Astrocyte (in vitro differentiated cells and primary cell): ENCODE data around the gene PAFAH2. TPM values are rescaled to one million over a fixed set of nuclear protein-coding genes. Genes with fewer than 3 reads are reported as not detected.

ENCODE experiments used
- DNase-seq: peaks from one replicate; pipeline ENCODE4 v3.0.0-alpha.2; 2010; ENCODE audit warnings: low read depth
- FAIRE-seq: peaks from 2 replicates; lab custom pipeline; 2011; peaks lifted over from hg19 to GRCh38; lab: Jason Lieb, UNC
- H2AFZ ChIP-seq: 2 replicates; pipeline ENCODE4 v1.6.0; 2012; ENCODE audit warnings: low read depth, low read length, inconsistent platforms
- H3K27ac ChIP-seq: 2 replicates; pipeline ENCODE4 v1.5.1; 2011; ENCODE audit warnings: low read depth, low read length, inconsistent platforms
- H3K27me3 ChIP-seq: 2 replicates; pipeline ENCODE4 v1.6.0; 2011; ENCODE audit warnings: low read length, inconsistent platforms; ENCODE audit not compliant: insufficient read depth
- H3K36me3 ChIP-seq: 2 replicates; pipeline ENCODE4 v1.5.1; 2011; ENCODE audit warnings: low read length, inconsistent platforms; ENCODE audit not compliant: insufficient read depth
- H3K4me1 ChIP-seq: 2 replicates; pipeline ENCODE4 v1.5.1; 2011; ENCODE audit warnings: low read length, inconsistent platforms; ENCODE audit not compliant: insufficient read depth
- H3K4me2 ChIP-seq: 2 replicates; pipeline ENCODE4 v1.6.0; 2012; ENCODE audit warnings: low read length, inconsistent platforms
- H3K4me3 ChIP-seq: 2 replicates; pipeline ENCODE4 v1.5.1; 2011; ENCODE audit warnings: low read depth, mild to moderate bottlenecking, low read length, inconsistent platforms; ENCODE audit not compliant: insufficient read depth
- H3K79me2 ChIP-seq: 2 replicates; pipeline ENCODE4 v1.6.0; 2012; ENCODE audit warnings: mild to moderate bottlenecking, low read length, inconsistent platforms; ENCODE audit not compliant: insufficient read depth
- H3K9ac ChIP-seq: 2 replicates; pipeline ENCODE4 v1.6.0; 2012; ENCODE audit warnings: mild to moderate bottlenecking, low read length, inconsistent platforms
- H3K9me3 ChIP-seq: 2 replicates; pipeline ENCODE4 v1.5.1; 2012; ENCODE audit warnings: low read depth, mild to moderate bottlenecking, low read length, inconsistent platforms; ENCODE audit not compliant: insufficient read depth
- H4K20me1 ChIP-seq: 2 replicates; pipeline ENCODE4 v1.6.0; 2012; ENCODE audit warnings: low read length, inconsistent platforms; ENCODE audit not compliant: insufficient read depth
- H3K27ac Mint-ChIP-seq: one replicate; pipeline ENCODE4 v1.8.0; 2021; ENCODE audit warnings: mild to moderate bottlenecking, mixed read lengths; ENCODE audit not compliant: unreplicated experiment
- H3K27me3 Mint-ChIP-seq: one replicate; pipeline ENCODE4 v1.8.0; 2021; ENCODE audit warnings: low read depth, mixed read lengths; ENCODE audit not compliant: unreplicated experiment
- H3K36me3 Mint-ChIP-seq: one replicate; pipeline ENCODE4 v1.8.0; 2021; ENCODE audit warnings: low read depth, mixed read lengths; ENCODE audit not compliant: unreplicated experiment
- H3K4me1 Mint-ChIP-seq: one replicate; pipeline ENCODE4 v1.8.0; 2021; ENCODE audit warnings: low read depth, mixed read lengths; ENCODE audit not compliant: unreplicated experiment
- H3K4me3 Mint-ChIP-seq: one replicate; pipeline ENCODE4 v1.8.0; 2021; ENCODE audit warnings: mild to moderate bottlenecking, moderate library complexity, mixed read lengths; ENCODE audit not compliant: unreplicated experiment
- H3K9me3 Mint-ChIP-seq: one replicate; pipeline ENCODE4 v1.8.0; 2021; ENCODE audit warnings: mild to moderate bottlenecking, mixed read lengths; ENCODE audit not compliant: unreplicated experiment
- EZH2 ChIP-seq: IDR thresholded peaks from 2 replicates; pipeline ENCODE4 v1.6.1; 2012; ENCODE audit warnings: mild to moderate bottlenecking, low read length, inconsistent platforms; ENCODE audit not compliant: insufficient read depth
- total RNA-seq: library from RNA; stranded (reverse); gene quantifications from 2 replicates; pipeline ENCODE4 v1.2.1, GENCODE V29; 2021
- TF ChIP-seq, protein P1 (sequence below): IDR thresholded peaks from 2 replicates; pipeline ENCODE4 v1.5.1; 2011; ENCODE audit warnings: low read depth, mild to moderate bottlenecking, inconsistent platforms, low read length, moderate library complexity; ENCODE audit not compliant: insufficient read depth

The PAFAH2 gene
- total RNA-seq, 1 donor from 2014 or later = 14.1 TPM

DNA sequence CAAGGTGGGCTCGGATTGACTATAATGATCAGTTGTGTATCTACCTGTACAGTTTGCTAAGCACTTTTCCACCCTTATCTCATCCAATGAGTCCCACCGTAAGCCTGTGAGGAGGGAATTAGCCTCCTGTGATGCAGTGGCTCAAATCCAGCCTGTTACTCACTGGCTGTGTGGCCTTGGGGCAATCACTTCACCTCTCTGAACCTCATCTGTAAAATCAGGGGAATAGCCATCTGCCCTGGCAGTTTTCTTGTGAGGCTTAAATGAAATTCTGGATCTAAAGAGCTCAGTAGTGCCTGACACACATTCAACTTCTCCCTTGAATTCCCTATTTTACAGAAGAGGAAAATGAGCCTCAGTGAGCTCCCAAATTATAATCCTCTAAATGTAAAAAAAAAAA, 16.3 kb upstream of the PAFAH2 start:
- H3K79me2 ChIP-seq = no peaks in the 10 kb centered on the region
- Mint-ChIP-seq H3K9me3 (no peaks in the 10 kb centered on the region), H3K4me1 (peaks cover 33% of the 10 kb centered on the region), H3K4me3 (no peak overlapping the region), H3K27ac (no peak overlapping the region), H3K27me3 (no peaks in the 10 kb centered on the region), H3K36me3 (no peaks in the 10 kb centered on the region)
- no peak overlapping the region for H3K9ac ChIP-seq
- DNase-seq = no peak
- no peaks in the 10 kb centered on the region for H4K20me1 ChIP-seq
- H2AFZ ChIP-seq = no peak overlapping the region
- no peak overlapping the region for H3K4me3 ChIP-seq
- H3K9me3 ChIP-seq = no peaks in the 10 kb centered on the region
- FAIRE-seq = no peak
- no peaks in the 10 kb centered on the region for H3K36me3 ChIP-seq
- H3K27me3 ChIP-seq = no peaks in the 10 kb centered on the region
- H3K4me1 ChIP-seq = peaks cover 29% of the 10 kb centered on the region
- no peak overlapping the region for H3K27ac ChIP-seq
- H3K4me2 ChIP-seq = no peak overlapping the region
- TF ChIP-seq, protein P1, sequence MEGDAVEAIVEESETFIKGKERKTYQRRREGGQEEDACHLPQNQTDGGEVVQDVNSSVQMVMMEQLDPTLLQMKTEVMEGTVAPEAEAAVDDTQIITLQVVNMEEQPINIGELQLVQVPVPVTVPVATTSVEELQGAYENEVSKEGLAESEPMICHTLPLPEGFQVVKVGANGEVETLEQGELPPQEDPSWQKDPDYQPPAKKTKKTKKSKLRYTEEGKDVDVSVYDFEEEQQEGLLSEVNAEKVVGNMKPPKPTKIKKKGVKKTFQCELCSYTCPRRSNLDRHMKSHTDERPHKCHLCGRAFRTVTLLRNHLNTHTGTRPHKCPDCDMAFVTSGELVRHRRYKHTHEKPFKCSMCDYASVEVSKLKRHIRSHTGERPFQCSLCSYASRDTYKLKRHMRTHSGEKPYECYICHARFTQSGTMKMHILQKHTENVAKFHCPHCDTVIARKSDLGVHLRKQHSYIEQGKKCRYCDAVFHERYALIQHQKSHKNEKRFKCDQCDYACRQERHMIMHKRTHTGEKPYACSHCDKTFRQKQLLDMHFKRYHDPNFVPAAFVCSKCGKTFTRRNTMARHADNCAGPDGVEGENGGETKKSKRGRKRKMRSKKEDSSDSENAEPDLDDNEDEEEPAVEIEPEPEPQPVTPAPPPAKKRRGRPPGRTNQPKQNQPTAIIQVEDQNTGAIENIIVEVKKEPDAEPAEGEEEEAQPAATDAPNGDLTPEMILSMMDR = no peak
- TF ChIP-seq EZH2 = no peak

DNA sequence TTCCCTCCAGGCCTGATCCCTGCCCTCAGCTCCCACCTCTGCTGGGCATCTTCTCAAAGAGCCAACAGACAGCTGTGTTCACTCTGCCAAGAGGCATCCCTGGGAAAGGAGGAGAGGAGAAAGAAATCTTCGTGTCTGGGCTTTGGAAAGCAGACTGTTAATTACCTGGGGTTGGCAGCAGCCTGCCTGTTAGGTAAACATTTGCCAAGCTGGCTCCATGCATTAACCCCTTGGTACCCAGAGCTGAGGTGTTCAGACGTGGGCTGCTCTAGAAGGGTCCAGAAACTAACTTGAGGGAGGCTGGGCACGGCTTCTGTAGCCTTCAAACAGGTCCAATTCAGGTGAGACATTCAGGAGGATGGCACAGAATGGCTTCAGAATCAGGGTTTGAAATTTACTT, 15.0 kb upstream of the PAFAH2 start:
- Histone ChIP-seq H3K4me2 (no peak overlapping the region), H3K36me3 (no peaks in the 10 kb centered on the region), H4K20me1 (no peaks in the 10 kb centered on the region), H3K4me1 (peaks cover 17% of the 10 kb centered on the region), H3K9me3 (no peaks in the 10 kb centered on the region), H3K79me2 (no peaks in the 10 kb centered on the region), H3K27ac (no peak overlapping the region), H2AFZ (no peak overlapping the region), H3K4me3 (no peak overlapping the region), H3K27me3 (no peaks in the 10 kb centered on the region), H3K9ac (no peak overlapping the region)
- H3K36me3 Mint-ChIP-seq = no peaks in the 10 kb centered on the region
- H3K27ac Mint-ChIP-seq = no peak overlapping the region
- no peaks in the 10 kb centered on the region for H3K9me3 Mint-ChIP-seq
- TF ChIP-seq EZH2 = no peak
- TF ChIP-seq, protein P1 = no peak
- DNase-seq (no peak), FAIRE-seq (no peak)
- H3K4me3 Mint-ChIP-seq = no peak overlapping the region
- H3K27me3 Mint-ChIP-seq = no peaks in the 10 kb centered on the region
- peaks cover 26% of the 10 kb centered on the region for H3K4me1 Mint-ChIP-seq

DNA sequence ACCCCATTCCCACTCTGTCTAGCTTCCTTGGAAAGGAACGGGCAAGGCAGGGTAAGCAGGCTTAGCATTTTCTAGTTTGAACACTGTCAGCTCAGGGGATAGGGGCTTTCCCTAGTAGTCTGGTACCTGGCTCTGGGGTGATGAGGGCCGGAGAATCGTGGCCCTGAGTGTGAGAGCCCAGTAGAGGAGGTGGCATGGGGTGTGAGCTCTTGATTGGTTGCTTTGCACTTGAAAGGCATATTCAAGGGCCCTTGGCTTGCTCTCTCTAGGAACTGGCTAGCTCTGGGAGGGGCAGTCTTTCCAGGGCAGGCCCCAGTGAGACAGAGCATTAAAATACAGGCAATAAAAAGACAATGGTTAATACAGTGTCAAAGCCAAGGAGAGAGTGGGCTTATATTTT, 13.0 kb upstream of the PAFAH2 start:
- DNase-seq = no peak
- Mint-ChIP-seq H3K4me1 (peaks cover 11% of the 10 kb centered on the region), H3K27ac (peak overlapping the region; percentile 47), H3K27me3 (peaks cover under 1% of the 10 kb centered on the region), H3K4me3 (no peak overlapping the region), H3K36me3 (no peaks in the 10 kb centered on the region), H3K9me3 (no peaks in the 10 kb centered on the region)
- Histone ChIP-seq H3K27me3 (no peaks in the 10 kb centered on the region), H3K27ac (no peak overlapping the region), H4K20me1 (no peaks in the 10 kb centered on the region), H3K4me1 (no peaks in the 10 kb centered on the region), H2AFZ (no peak overlapping the region), H3K79me2 (no peaks in the 10 kb centered on the region), H3K9ac (no peak overlapping the region), H3K36me3 (no peaks in the 10 kb centered on the region), H3K9me3 (no peaks in the 10 kb centered on the region), H3K4me3 (no peak overlapping the region), H3K4me2 (no peak overlapping the region)
- TF ChIP-seq EZH2 = no peak
- TF ChIP-seq, protein P1 = no peak
- no peak for FAIRE-seq
